Ovary (tissue), 3 donors: ENCODE measurements around the gene PCDHGA7.
"Not testable (repeated sequence)": the region's sequence is repeated elsewhere in the genome, so short reads cannot be mapped to it uniquely, and the experiment has no call there.

Experiments
- CTCF ChIP-seq, 3 donors: fragments of 450-650 bp in 2 of 3; fragments of 200-600 bp in 1 of 3; IDR thresholded peaks; one replicate each; pipeline versions ENCODE4 v1.5.1 to v1.8.0; 2016 to 2022; ENCODE audit warnings: antibody characterized with exemption in 3 of 3, mild to moderate bottlenecking in 1 of 3
- POLR2A ChIP-seq: fragments of 450-650 bp; IDR thresholded peaks from one replicate; pipeline ENCODE4 v1.6.1; 2017; ENCODE audit warnings: antibody characterized with exemption, mild to moderate bottlenecking, moderate library complexity
- donor health status: DM: no; HTN: no; CAD: no.

GRCh38 chr5:141417494-141418172 lies 35.1 kb downstream of the PCDHGA7 start, which contains the start of gene PCDHGB7:
- TF ChIP-seq CTCF (IDR thresholded peaks at IDR 0.05): peak in 1 of 3 donors; percentile 42
- not testable (repeated sequence) for TF ChIP-seq POLR2A
